GM21381 (cell line): ENCODE results near the gene GOSR2.

ENCODE experiments used
- ATAC-seq: cut with Tn5 transposase; IDR thresholded peaks from one replicate; pipeline ENCODE4 v1.9.1; 2021; ENCODE audit warnings: mild to moderate bottlenecking, moderate library complexity; ENCODE audit not compliant: unreplicated experiment

The GOSR2 gene

GRCh38 chr17:46958041-46958591 is 35.2 kb downstream of the GOSR2 start:
- ATAC-seq = no peak

GRCh38 chr17:46960152-46960551 is 37.2 kb downstream of the GOSR2 start:
- ATAC-seq = no peak

- ATAC-seq = no peak
These were observed 39.4 kb downstream of the GOSR2 start for GRCh38 chr17:46962374-46962790.

GRCh38 chr17:46963571-46963970 is 40.6 kb downstream of the GOSR2 start:
- ATAC-seq = no peak

- ATAC-seq = no peak
These were observed 41.6 kb downstream of the GOSR2 start for GRCh38 chr17:46964315-46965265.

- no peak for ATAC-seq
These were observed 45.4 kb downstream of the GOSR2 start for GRCh38 chr17:46968224-46968834.

- ATAC-seq = no peak
These were observed 45.9 kb downstream of the GOSR2 start for GRCh38 chr17:46968896-46969295.

GRCh38 chr17:46971647-46972300 is 48.8 kb downstream of the GOSR2 start:
- ATAC-seq = no peak

GRCh38 chr17:46972346-46972745 is 49.4 kb downstream of the GOSR2 start:
- ATAC-seq = no peak

- no peak for ATAC-seq
These were observed 51.1 kb downstream of the GOSR2 start for GRCh38 chr17:46974086-46974485.

- no peak for ATAC-seq
These were observed 52.3 kb downstream of the GOSR2 start for GRCh38 chr17:46975287-46975686.

GRCh38 chr17:46976626-46977270 is 53.8 kb downstream of the GOSR2 start:
- no peak for ATAC-seq

- no peak for ATAC-seq
These were observed 54.4 kb downstream of the GOSR2 start for GRCh38 chr17:46977348-46977747.

- no peak for ATAC-seq
These were observed 55.0 kb downstream of the GOSR2 start for GRCh38 chr17:46977750-46978488.

- ATAC-seq = no peak
These were observed 55.7 kb downstream of the GOSR2 start for GRCh38 chr17:46978489-46979146.

GRCh38 chr17:46979147-46979863 is 56.3 kb downstream of the GOSR2 start, which contains the start of gene RPRML:
Gene RPRML (minus strand): TSS chr17:46979253. CDS start chr17:46979007, 246 bp downstream.
- no peak for ATAC-seq

- no peak for ATAC-seq
These were observed 59.6 kb downstream of the GOSR2 start for GRCh38 chr17:46982577-46982976.

GRCh38 chr17:46983782-46984181 is 60.8 kb downstream of the GOSR2 start:
- ATAC-seq = no peak

GRCh38 chr17:46984341-46984740 is 61.4 kb downstream of the GOSR2 start:
- ATAC-seq = no peak
